GM23338 (cell line): ENCODE measurements around the gene IGFBP6. TPM values are rescaled to one million over a fixed set of nuclear protein-coding genes. Genes with fewer than 3 reads are reported as not detected.

Source experiments
- ATAC-seq: fragments of 200-7000 bp; cut with Tn5 transposase; 3 replicates; pipeline ENCODE4 v1.9.1; 2020
- DNase-seq: peaks from one replicate; pipeline ENCODE4 v3.0.0-alpha.2; 2015; ENCODE audit warnings: low spot score
- H2AFZ ChIP-seq: fragments of 200-600 bp; sonication (generic); 2 replicates; pipeline ENCODE4 v1.8.0; 2016; ENCODE audit warnings: antibody characterized with exemption, mild to moderate bottlenecking, moderate library complexity
- H3F3A ChIP-seq: fragments of 200-600 bp; sonication (generic); replicated peaks from 2 replicates; pipeline ENCODE4 v1.8.0; 2017; ENCODE audit warnings: antibody characterized with exemption, mixed run types, low read depth
- H3K27ac ChIP-seq: fragments of 200-600 bp; sonication (generic); 2 replicates; pipeline ENCODE4 v1.6.1; 2016; ENCODE audit warnings: low read depth
- H3K27me3 ChIP-seq: fragments of 200-600 bp; sonication (generic); 2 replicates; pipeline ENCODE4 v1.8.0; 2016; ENCODE audit warnings: mild to moderate bottlenecking, mixed run types, moderate library complexity; ENCODE audit not compliant: insufficient read depth
- H3K36me3 ChIP-seq: fragments of 200-600 bp; sonication (generic); 2 replicates; pipeline ENCODE4 v1.8.0; 2016; ENCODE audit warnings: mild to moderate bottlenecking; ENCODE audit not compliant: insufficient read depth
- H3K4me1 ChIP-seq: fragments of 200-600 bp; sonication (generic); 2 replicates; pipeline ENCODE4 v1.8.0; 2016; ENCODE audit warnings: mild to moderate bottlenecking, moderate library complexity; ENCODE audit not compliant: insufficient read depth
- H3K4me2 ChIP-seq: fragments of 200-600 bp; sonication (generic); 2 replicates; pipeline ENCODE4 v1.7.1; 2017; ENCODE audit warnings: mixed run types
- H3K4me3 ChIP-seq: fragments of 200-600 bp; sonication (generic); 2 replicates; pipeline ENCODE4 v1.6.1; 2016; ENCODE audit warnings: mixed run types
- H3K79me2 ChIP-seq: fragments of 200-600 bp; sonication (generic); replicated peaks from 2 replicates; pipeline ENCODE4 v1.8.0; 2017; ENCODE audit warnings: mild to moderate bottlenecking; ENCODE audit not compliant: insufficient read depth
- H3K9me2 ChIP-seq: fragments of 200-600 bp; sonication (generic); 2 replicates; pipeline ENCODE4 v1.8.0; 2017; ENCODE audit not compliant: insufficient read depth
- H4K20me1 ChIP-seq: fragments of 200-600 bp; sonication (generic); replicated peaks from 2 replicates; pipeline ENCODE4 v1.8.0; 2017; ENCODE audit warnings: mild to moderate bottlenecking; ENCODE audit not compliant: insufficient read depth
- H3K27ac Mint-ChIP-seq: 2 replicates; pipeline ENCODE4 v1.8.0; 2020; ENCODE audit warnings: inconsistent platforms, mild to moderate bottlenecking, moderate library complexity, mixed read lengths
- H3K27me3 Mint-ChIP-seq: 3 replicates; pipeline ENCODE4 v1.8.0; 2022; ENCODE audit warnings: low read depth, mild to moderate bottlenecking, moderate library complexity, mixed read lengths, inconsistent platforms; ENCODE audit not compliant: insufficient read depth, poor library complexity
- H3K36me3 Mint-ChIP-seq: 3 replicates; pipeline ENCODE4 v1.8.0; 2021; ENCODE audit warnings: low read depth, mild to moderate bottlenecking, inconsistent platforms, moderate library complexity, mixed read lengths
- H3K4me1 Mint-ChIP-seq: 3 replicates; pipeline ENCODE4 v1.8.0; 2020; ENCODE audit warnings: mild to moderate bottlenecking, inconsistent platforms, mixed read lengths
- H3K4me3 Mint-ChIP-seq: 3 replicates; pipeline ENCODE4 v1.8.0; 2021; ENCODE audit warnings: moderate library complexity, mild to moderate bottlenecking, inconsistent platforms, mixed read lengths
- H3K9me3 Mint-ChIP-seq: 3 replicates; pipeline ENCODE4 v1.8.0; 2020; ENCODE audit warnings: moderate library complexity, mild to moderate bottlenecking, inconsistent platforms, mixed read lengths
- EZH2 ChIP-seq: fragments of 200-600 bp; sonication (generic); IDR thresholded peaks from one replicate; pipeline ENCODE4 v1.8.0; 2017; ENCODE audit warnings: antibody characterized with exemption, mild to moderate bottlenecking, low read depth; ENCODE audit not compliant: unreplicated experiment
- NANOG ChIP-seq: IDR thresholded peaks from 2 replicates; pipeline ENCODE4 v1.6.1; 2016; ENCODE audit warnings: antibody characterized with exemption, borderline replicate concordance
- ZNF462 ChIP-seq: fragments of 250-450 bp; sonication (Bioruptor Pico); IDR thresholded peaks from 2 replicates; pipeline ENCODE4 v1.5.0; 2020; ENCODE audit warnings: mild to moderate bottlenecking, moderate library complexity
- polyA plus RNA-seq: library from polyadenylated mRNA; unstranded; fragments of >200 nt; fragmentation: Nextera tagmentation; extraction: Ambion mirVana; gene quantifications from 2 replicates; pipeline ENCODE4 v1.2.1, GENCODE V29; 2016
- total RNA-seq: library from RNA; depleted of rRNA; stranded (reverse); fragments of >200 nt; shearing (Covaris generic); gene quantifications from 2 replicates; pipeline ENCODE4 v1.2.3, GENCODE V29; 2014

IGFBP6 gene
- total and polyA plus RNA-seq, 2 experiments from 2014 or later, result 14.7 to 16.6 TPM

GRCh38 chr12:53055471-53056266 is 41.8 kb upstream of the IGFBP6 start (continued):
- no peak for TF ChIP-seq ZNF462 (CRISPR knock-in tag)

GRCh38 chr12:53056296-53056695 is 41.2 kb upstream of the IGFBP6 start:
- Histone ChIP-seq H3F3A (0 out of 2 replicates have a peak, but pooled peaks cover 9% of the 10 kb centered on the region), H3K27me3 (peaks cover 17% of the 10 kb centered on the region; the same call in 1 of the 2 replicates), H3K4me3 (no peak overlapping the region), H3K9me2 (no peaks in the 10 kb centered on the region), H4K20me1 (peaks cover 10% of the 10 kb centered on the region), H3K4me1 (peaks cover 18% of the 10 kb centered on the region; the same call in 1 of the 2 replicates), H2AFZ (no peak overlapping the region), H3K27ac (no peak overlapping the region), H3K36me3 (no peaks in the 10 kb centered on the region), H3K4me2 (no peak overlapping the region), H3K79me2 (0 out of 2 replicates have a peak, but pooled peaks cover 9% of the 10 kb centered on the region)
- H3K9me3 Mint-ChIP-seq, result no peaks in the 10 kb centered on the region; the same call in 2 of the 3 replicates
- ATAC-seq (no peak), DNase-seq (no peak)
- peaks cover 11% of the 10 kb centered on the region for H3K36me3 Mint-ChIP-seq
- no peak overlapping the region for H3K4me3 Mint-ChIP-seq
- peaks cover 15% of the 10 kb centered on the region for H3K4me1 Mint-ChIP-seq
- H3K27ac Mint-ChIP-seq, result no peak overlapping the region
- H3K27me3 Mint-ChIP-seq, result peaks cover 15% of the 10 kb centered on the region
- TF ChIP-seq ZNF462 (CRISPR knock-in tag) (no peak), NANOG (no peak), EZH2 (no peak)
